Cerebellar nuclear complex (tissue), 1 donor: ENCODE measurements around the gene RPE.

ENCODE experiments used
- DNase-seq, 2 experiments: peaks; one replicate each; lab custom pipeline; 2025; lab: John Stamatoyannopoulos, UW

RPE gene

GRCh38 chr2:210000464-210001324, 1.7 kb upstream of the RPE start:
- DNase-seq, result no peak

- DNase-seq, result no peak
These were observed 921 bp downstream of the RPE start for GRCh38 chr2:210003359-210003758.

GRCh38 chr2:210004881-210005280, 2.4 kb downstream of the RPE start:
- no peak for DNase-seq

GRCh38 chr2:210007895-210008294, 5.5 kb downstream of the RPE start:
- DNase-seq, result no peak

GRCh38 chr2:210009126-210009525, 6.7 kb downstream of the RPE start:
- no peak for DNase-seq

GRCh38 chr2:210009896-210010295, 7.5 kb downstream of the RPE start:
- no peak for DNase-seq

GRCh38 chr2:210020138-210020537, 17.7 kb downstream of the RPE start:
- no peak for DNase-seq

GRCh38 chr2:210022824-210023223, 20.4 kb downstream of the RPE start:
- no peak for DNase-seq

- no peak for DNase-seq
These were observed 25.2 kb downstream of the RPE start for GRCh38 chr2:210027608-210028007.

- no peak for DNase-seq
These were observed 25.7 kb downstream of the RPE start for GRCh38 chr2:210028178-210028577.

- DNase-seq, result no peak
These were observed 31.7 kb downstream of the RPE start for GRCh38 chr2:210034087-210034683.

GRCh38 chr2:210035679-210036078, 33.2 kb downstream of the RPE start:
- DNase-seq, result no peak

- DNase-seq, result no peak
These were observed 35.6 kb downstream of the RPE start for GRCh38 chr2:210038078-210038477.

- no peak for DNase-seq
These were observed 44.5 kb downstream of the RPE start for GRCh38 chr2:210046851-210047500.

GRCh38 chr2:210049831-210050230, 47.4 kb downstream of the RPE start:
- no peak for DNase-seq

- no peak for DNase-seq
These were observed 48.4 kb downstream of the RPE start for GRCh38 chr2:210050885-210051284.

GRCh38 chr2:210054696-210055095, 52.3 kb downstream of the RPE start:
- no peak for DNase-seq

- DNase-seq, result no peak
These were observed 53.4 kb downstream of the RPE start for GRCh38 chr2:210055825-210056224.

- no peak for DNase-seq
These were observed 60.9 kb downstream of the RPE start for GRCh38 chr2:210063306-210063705.
